ENCODE data around the gene DCTN2.

The DCTN2 gene

DNA sequence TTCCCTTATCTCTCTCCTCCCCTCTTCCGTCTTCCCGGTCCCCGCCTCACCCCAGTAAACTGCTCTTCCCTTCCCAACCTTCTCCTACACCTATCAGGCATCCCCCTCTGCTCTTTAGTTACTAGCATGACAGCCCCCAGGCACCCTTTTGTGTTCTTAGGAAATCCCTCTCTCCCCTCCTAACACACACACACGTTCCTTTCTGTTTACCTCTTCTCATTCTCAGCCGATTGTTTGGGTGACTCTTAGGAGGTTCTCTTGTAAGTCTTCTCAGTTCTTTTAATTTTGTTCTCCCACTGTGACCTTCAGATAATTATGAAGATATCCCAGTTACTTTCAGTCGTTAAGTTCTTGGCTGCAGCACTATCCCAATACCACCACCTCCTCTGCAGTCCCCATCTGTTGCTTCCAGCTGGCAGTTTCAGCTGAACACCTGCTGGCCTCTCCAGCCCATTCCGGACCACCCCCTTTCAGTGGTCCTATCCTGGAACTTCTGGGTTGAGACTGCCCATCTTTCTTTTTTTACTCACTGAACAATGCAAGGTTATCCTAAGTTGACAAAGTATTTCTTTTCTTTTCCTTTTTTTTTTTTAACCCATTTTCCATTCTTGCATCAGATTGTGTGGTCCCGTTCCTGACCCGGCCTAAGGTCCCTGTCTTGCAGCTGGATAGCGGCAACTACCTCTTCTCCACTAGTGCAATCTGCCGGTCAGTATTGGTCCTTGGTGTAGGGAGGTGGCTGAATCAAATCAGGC is 58.4 kb downstream of the DCTN2 start:
- no peak for DNase-seq (ENCODE audit: low read depth)

DNA sequence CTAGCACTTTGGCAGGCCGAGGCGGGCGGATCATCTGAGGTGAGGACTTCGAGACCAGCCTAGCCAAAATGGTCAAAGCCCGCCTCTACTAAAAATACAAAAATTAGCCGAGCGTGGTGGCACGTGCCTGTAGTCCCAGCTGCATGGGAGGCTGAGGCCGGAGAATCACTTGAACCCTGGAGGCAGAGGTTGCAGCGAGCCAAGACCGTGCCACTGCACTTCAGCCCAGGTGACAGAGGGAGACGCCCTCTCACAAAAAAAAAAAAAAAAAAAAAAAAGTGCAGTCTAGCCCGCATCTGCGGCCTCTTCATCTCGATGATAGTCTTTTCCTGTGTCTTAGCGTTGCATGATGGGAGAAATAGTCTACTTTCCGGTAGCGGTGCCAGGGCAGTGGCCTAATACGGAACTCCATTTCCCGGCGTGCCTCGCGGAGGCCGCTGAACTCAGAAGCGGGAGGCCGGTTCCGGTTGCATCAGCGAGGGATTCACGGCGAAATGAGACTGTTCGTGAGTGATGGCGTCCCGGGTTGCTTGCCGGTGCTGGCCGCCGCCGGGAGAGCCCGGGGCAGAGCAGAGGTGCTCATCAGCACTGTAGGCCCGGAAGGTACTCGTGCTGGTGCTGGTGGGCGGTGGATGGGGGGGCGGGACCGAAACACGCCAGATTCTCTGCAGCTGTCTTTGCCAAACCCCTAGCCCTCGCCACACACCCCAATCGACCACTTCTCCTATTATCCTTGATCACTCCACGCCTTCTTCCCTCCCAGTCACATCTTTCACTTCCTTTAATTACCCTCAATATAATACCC is 59.2 kb downstream of the DCTN2 start, which contains the start of gene MARS1:
Gene MARS1, plus strand, starts transcription at position 472 of the 805 bp plus-strand sequence. Its CDS starts 23 bp downstream, at position 495.
- DNase-seq (ENCODE audit: low read depth) = peak; percentile 91

DNA sequence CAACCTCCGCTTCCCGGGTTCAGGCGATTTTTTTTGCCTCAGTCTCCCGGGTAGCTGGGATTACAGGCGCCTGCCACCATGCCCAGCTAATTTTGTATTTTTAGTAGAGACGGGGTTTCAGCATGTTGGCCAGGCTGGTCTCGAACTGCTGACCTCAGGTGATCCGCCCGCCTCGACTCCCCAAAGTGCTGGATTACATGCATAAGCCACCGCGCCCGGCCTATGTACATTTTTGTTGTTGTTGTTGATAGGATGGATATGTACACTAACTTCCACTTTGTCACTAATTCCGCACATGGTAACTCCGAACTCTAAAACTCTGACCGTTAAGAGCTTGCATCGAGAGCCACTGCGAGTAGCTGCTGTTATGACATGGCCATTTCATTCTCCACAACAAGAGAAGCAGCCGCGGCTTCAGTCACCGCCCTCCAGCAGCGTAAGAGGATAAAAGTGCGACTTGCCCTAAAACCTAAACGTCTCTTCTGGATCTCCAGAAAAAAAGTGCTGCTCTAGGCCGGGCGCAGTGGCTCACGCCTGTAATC is 59.9 kb downstream of the DCTN2 start:
- DNase-seq (ENCODE audit: low read depth) = no peak

DNA sequence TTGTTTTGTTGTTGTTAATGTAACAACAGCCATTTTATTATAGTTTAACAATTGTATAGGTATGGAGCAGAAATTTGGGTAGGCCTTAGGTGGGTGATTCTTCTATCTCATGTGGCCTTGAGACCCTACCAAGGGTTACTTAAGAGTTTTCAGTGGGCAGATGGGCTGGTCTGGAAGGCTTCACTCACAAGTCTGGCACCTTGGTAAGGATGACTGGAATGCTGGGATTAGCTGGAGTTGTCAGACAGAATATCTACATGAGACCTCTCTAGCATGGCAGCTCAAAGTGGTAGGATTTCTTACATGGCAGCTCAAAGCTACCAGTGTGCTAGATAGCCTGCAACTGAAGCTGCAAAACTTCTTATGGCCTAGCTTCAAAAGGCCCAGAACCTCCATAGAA is 61.3 kb downstream of the DCTN2 start:
- no peak for DNase-seq (ENCODE audit: low read depth)

DNA sequence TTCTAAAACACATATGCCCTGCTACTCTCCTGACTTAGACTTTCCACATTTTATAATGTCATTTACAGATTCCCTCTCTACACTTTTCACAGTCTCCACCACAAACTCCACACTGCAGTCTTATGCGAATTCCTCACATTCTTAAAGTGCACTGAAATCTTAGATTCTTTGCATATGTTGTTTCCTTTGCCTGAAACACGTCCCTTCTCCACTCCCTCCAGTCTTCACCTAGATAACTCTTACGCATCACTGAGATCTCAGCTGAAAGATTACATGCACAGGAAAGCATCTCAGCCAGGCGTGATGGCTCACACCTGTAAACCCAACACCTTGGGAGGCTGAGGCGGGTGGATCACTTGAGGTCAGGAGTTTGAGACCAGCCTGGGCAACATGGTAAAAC is 63.5 kb downstream of the DCTN2 start:
- DNase-seq (ENCODE audit: low read depth) = peak; percentile 44

DNA sequence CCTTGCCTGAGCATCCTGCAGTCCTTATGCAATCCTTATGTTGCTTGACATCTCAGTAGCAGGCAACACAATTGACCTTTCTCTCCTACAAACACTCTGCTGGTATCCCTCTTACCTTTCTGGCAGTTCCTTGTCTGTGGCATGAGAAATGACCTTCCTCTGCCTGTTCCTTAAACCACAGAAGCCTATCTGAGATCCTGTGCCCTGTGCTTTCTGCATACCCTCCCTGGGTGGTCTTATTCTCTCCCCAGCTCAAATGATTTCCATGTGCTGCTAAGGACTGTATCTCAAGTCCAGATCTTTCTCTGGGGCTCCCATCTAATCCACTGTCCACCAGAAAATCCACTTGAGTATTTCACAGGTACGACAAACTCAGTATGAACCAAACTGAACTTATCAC is 65.3 kb downstream of the DCTN2 start:
- DNase-seq (ENCODE audit: low read depth) = no peak
